ENCODE measurements around the gene PMVK.

PMVK gene

GRCh38 chr1:154944401-154945159, 8.1 kb upstream of the PMVK start:
- TF ChIP-seq TAF1 (IDR thresholded peaks at IDR 0.05; ENCODE audit: borderline replicate concordance, insufficient read depth, low read length), result no peak
- no peak for TF ChIP-seq POLR2AphosphoS5 (IDR thresholded peaks at IDR 0.05; ENCODE audit: low read depth, low read length)
- no peak for TF ChIP-seq FOXP2 (optimal IDR thresholded peaks at IDR 0.05; ENCODE audit: borderline replicate concordance, extremely low read depth, extremely low read length, insufficient read depth)

GRCh38 chr1:154943649-154944400, 7.3 kb upstream of the PMVK start:
- TF ChIP-seq SIN3A (IDR thresholded peaks at IDR 0.05; ENCODE audit: borderline replicate concordance, insufficient read depth, low read length) (no peak), REST (IDR thresholded peaks at IDR 0.05; ENCODE audit: insufficient read depth in 1 of 2, low read depth in 2 of 2, low read length in 2 of 2) (no peak), FOXP2 (optimal IDR thresholded peaks at IDR 0.05; ENCODE audit: borderline replicate concordance, extremely low read depth, extremely low read length, insufficient read depth) (no peak)

DNA sequence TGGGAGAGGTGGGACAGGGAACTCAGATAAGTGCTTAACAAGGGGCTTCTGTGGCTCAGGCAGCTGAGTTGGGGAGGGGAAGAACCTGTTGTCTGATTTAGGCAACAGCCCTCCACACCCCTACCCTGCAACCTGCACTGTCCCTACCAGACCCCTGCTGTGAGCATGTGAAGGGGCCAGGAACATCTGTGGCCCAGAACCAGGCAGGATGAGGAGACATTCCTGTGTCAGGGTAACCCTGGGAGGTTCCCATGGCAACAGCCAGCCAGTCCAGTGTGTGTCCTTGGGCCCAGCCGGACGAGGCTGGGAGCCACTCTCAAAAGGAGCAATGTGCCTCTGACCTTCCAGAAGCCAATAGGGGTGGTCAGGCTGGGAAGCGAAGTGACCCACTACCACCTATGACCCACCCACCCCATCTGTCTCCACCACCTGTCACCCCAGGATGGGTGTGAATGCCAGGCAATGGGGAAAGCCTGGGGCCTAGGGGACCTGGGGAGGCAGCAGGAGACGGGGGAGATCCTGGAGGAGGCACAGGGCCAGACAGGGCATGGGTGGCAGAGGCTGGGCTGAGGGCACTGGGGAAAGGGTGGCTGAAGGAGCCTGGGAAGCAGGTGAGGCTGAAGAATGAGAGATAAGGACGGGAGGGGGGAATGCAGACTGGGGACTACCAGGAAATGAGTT, 5.0 kb upstream of the PMVK start:
- TF ChIP-seq FOXP2 (optimal IDR thresholded peaks at IDR 0.05; ENCODE audit: borderline replicate concordance, extremely low read depth, extremely low read length, insufficient read depth) (no peak), REST (IDR thresholded peaks at IDR 0.05; ENCODE audit: insufficient read depth in 1 of 2, low read depth in 2 of 2, low read length in 2 of 2) (no peak), SIN3A (IDR thresholded peaks at IDR 0.05; ENCODE audit: borderline replicate concordance, insufficient read depth, low read length) (no peak)

- TF ChIP-seq TAF1 (IDR thresholded peaks at IDR 0.05; ENCODE audit: borderline replicate concordance, insufficient read depth, low read length) (no peak), REST (IDR thresholded peaks at IDR 0.05; ENCODE audit: insufficient read depth in 1 of 2, low read depth in 2 of 2, low read length in 2 of 2) (no peak), SIN3A (IDR thresholded peaks at IDR 0.05; ENCODE audit: borderline replicate concordance, insufficient read depth, low read length) (no peak), POLR2AphosphoS5 (IDR thresholded peaks at IDR 0.05; ENCODE audit: low read depth, low read length) (no peak), FOXP2 (optimal IDR thresholded peaks at IDR 0.05; ENCODE audit: borderline replicate concordance, extremely low read depth, extremely low read length, insufficient read depth) (no peak)
Measured at GRCh38 chr1:154940651-154941194, 4.2 kb upstream of the PMVK start.

DNA sequence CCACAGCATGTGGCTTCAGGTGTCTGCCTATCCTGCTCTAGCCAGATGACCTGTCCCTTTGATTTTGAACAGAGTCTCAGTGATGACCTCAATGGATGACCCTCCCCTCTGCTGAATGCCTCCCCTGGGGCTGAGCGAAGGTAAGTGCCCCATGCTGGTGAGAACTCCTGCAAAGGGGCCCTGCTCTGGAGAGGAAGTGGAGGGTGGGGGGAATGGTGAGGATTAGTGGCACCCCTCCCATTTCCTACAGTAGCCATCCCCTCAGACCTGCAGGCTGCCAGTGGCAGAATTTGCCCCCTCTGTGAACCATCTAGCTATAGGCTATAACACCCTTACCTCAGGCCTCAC, 3.7 kb upstream of the PMVK start:
- TF ChIP-seq POLR2AphosphoS5 (IDR thresholded peaks at IDR 0.05; ENCODE audit: low read depth, low read length) (no peak), FOXP2 (optimal IDR thresholded peaks at IDR 0.05; ENCODE audit: borderline replicate concordance, extremely low read depth, extremely low read length, insufficient read depth) (no peak), SIN3A (IDR thresholded peaks at IDR 0.05; ENCODE audit: borderline replicate concordance, insufficient read depth, low read length) (no peak), REST (IDR thresholded peaks at IDR 0.05; ENCODE audit: insufficient read depth in 1 of 2, low read depth in 2 of 2, low read length in 2 of 2) (no peak), TAF1 (IDR thresholded peaks at IDR 0.05; ENCODE audit: borderline replicate concordance, insufficient read depth, low read length) (no peak)

Data from PFSK-1 (cell line).